ENCODE data around the gene MICALL1. TPM values are rescaled to one million over a fixed set of nuclear protein-coding genes. Genes with fewer than 3 reads are reported as not detected.

MICALL1 gene
- total and polyA plus RNA-seq, 2 of the 4 experiments (the other 2 are of a cell fraction) = 12.4 to 22.3 TPM

DNA sequence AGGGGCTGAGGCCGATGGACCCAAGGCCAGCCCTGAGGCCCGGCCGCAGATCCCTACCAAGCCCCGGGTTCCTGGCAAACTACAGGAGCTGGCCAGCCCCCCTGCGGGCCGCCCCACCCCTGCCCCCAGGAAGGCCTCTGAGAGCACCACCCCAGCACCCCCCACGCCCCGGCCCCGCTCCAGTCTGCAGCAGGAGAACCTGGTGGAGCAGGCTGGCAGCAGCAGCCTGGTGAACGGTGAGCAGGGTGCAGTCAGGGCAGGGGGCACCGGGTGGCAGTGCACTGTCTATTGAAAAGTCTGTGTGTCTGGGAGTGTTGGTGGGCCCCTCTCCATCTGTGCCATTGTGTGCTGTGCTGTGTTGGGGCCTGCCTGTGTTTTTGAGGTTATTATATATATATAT lies 16.1 kb downstream of the MICALL1 start:
- Histone ChIP-seq H3K9me1 (ENCODE audit: insufficient read depth, low read length) (no peaks in the 10 kb centered on the region), H2AFZ (replicated peaks; ENCODE audit: low read length, poor library complexity) (no peak overlapping the region), H2BK20ac (ENCODE audit: low read depth, low read length) (no peak overlapping the region), H3K27ac (ENCODE audit: insufficient read depth, low read length) (no peak overlapping the region), H3K27me3 (ENCODE audit: control insufficient read depth, insufficient read depth, low read length) (no peaks in the 10 kb centered on the region), H4K8ac (ENCODE audit: low read depth in 2 of 2, low read length in 2 of 2) (no peak overlapping the region), H3K4ac (ENCODE audit: low read depth, low read length) (no peak overlapping the region), H4K91ac (ENCODE audit: insufficient read depth, low read depth, low read length) (no peak overlapping the region), H2BK15ac (ENCODE audit: low read depth, low read length) (no peak overlapping the region), H3K4me1 (ENCODE audit: control insufficient read depth, insufficient read depth, low read length) (no peaks in the 10 kb centered on the region), H2AK5ac (ENCODE audit: low read depth, low read length) (no peak overlapping the region), H3K9ac (ENCODE audit: low read depth, low read length) (no peak overlapping the region), H3K18ac (ENCODE audit: low read depth, low read length) (no peak overlapping the region), H2BK5ac (ENCODE audit: low read depth, low read length, poor library complexity, severe bottlenecking) (no peak overlapping the region), H3K79me1 (ENCODE audit: low read depth in 1 of 2, low read length in 2 of 2) (peaks cover 0 to 17% of the 10 kb centered on the region in 2 experiments; a peak in 3 of 4 replicates), H2BK120ac (ENCODE audit: low read depth, low read length) (no peak overlapping the region), H3K9me3 (ENCODE audit: control insufficient read depth, insufficient read depth, low read length) (no peaks in the 10 kb centered on the region), H4K5ac (ENCODE audit: low read depth, low read length) (no peak overlapping the region), H3K4me2 (ENCODE audit: low read depth, low read length) (no peak overlapping the region), H3K36me3 (ENCODE audit: control insufficient read depth, insufficient read depth, low read length) (peaks cover 61% of the 10 kb centered on the region), H3K14ac (replicated peaks; ENCODE audit: low read depth, low read length) (no peak overlapping the region), H3K56ac (ENCODE audit: extremely low read depth, insufficient read depth, low read length) (no peak overlapping the region), H2AK9ac (replicated peaks; ENCODE audit: low read depth, low read length, poor library complexity) (no peak overlapping the region), H4K20me1 (ENCODE audit: insufficient read depth, low read length) (peaks cover 9% of the 10 kb centered on the region), H3K23ac (ENCODE audit: low read depth, low read length) (no peak overlapping the region), H3K4me3 (ENCODE audit: insufficient read depth, low read depth, low read length) (no peak overlapping the region)
- ATAC-seq (ENCODE audit: low read depth) = no peak
- WGBS, 2 experiments (ENCODE audit: extremely low coverage in 2 of 2, insufficient read length in 1 of 2) = no CpG with 5 or more reads among the region's 11 CpGs
- intact Hi-C loops (cut with micrococcal nuclease) = no loop called here
- TF ChIP-seq RFX5 (IDR thresholded peaks at IDR 0.05; ENCODE audit: low read depth, low read length) (no peak), CEBPB (IDR thresholded peaks at IDR 0.05; ENCODE audit: low read depth, low read length) (no peak), SMC3 (IDR thresholded peaks at IDR 0.05; ENCODE audit: low read depth, low read length) (no peak), FOS (IDR thresholded peaks at IDR 0.05; ENCODE audit: low read depth, low read length) (no peak), RAD21 (IDR thresholded peaks at IDR 0.05; ENCODE audit: low read length) (no peak), POLR2A (IDR thresholded peaks at IDR 0.05; ENCODE audit: low read depth, low read length) (no peak), CHD1 (IDR thresholded peaks at IDR 0.05; ENCODE audit: low read depth, low read length) (no peak), MAFK (IDR thresholded peaks at IDR 0.05; ENCODE audit: low read depth, low read length) (no peak), BHLHE40 (IDR thresholded peaks at IDR 0.05; ENCODE audit: low read depth, low read length) (no peak), RCOR1 (IDR thresholded peaks at IDR 0.05; ENCODE audit: insufficient replicate concordance, low read length) (no peak), MAZ (IDR thresholded peaks at IDR 0.05; ENCODE audit: borderline replicate concordance, low read depth, low read length) (no peak), MXI1 (IDR thresholded peaks at IDR 0.05; ENCODE audit: borderline replicate concordance, low read depth, low read length) (no peak), NFE2L2 (IDR thresholded peaks at IDR 0.05; ENCODE audit: low read depth, low read length) (no peak)
- TF ChIP-seq, protein P1, sequence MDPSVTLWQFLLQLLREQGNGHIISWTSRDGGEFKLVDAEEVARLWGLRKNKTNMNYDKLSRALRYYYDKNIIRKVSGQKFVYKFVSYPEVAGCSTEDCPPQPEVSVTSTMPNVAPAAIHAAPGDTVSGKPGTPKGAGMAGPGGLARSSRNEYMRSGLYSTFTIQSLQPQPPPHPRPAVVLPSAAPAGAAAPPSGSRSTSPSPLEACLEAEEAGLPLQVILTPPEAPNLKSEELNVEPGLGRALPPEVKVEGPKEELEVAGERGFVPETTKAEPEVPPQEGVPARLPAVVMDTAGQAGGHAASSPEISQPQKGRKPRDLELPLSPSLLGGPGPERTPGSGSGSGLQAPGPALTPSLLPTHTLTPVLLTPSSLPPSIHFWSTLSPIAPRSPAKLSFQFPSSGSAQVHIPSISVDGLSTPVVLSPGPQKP (IDR thresholded peaks at IDR 0.05; ENCODE audit: borderline replicate concordance, low read depth, low read length) = no peak
- TF ChIP-seq, protein P2, sequence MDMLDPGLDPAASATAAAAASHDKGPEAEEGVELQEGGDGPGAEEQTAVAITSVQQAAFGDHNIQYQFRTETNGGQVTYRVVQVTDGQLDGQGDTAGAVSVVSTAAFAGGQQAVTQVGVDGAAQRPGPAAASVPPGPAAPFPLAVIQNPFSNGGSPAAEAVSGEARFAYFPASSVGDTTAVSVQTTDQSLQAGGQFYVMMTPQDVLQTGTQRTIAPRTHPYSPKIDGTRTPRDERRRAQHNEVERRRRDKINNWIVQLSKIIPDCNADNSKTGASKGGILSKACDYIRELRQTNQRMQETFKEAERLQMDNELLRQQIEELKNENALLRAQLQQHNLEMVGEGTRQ (IDR thresholded peaks at IDR 0.05; ENCODE audit: low read depth, low read length) = no peak
- TF ChIP-seq, protein P3, sequence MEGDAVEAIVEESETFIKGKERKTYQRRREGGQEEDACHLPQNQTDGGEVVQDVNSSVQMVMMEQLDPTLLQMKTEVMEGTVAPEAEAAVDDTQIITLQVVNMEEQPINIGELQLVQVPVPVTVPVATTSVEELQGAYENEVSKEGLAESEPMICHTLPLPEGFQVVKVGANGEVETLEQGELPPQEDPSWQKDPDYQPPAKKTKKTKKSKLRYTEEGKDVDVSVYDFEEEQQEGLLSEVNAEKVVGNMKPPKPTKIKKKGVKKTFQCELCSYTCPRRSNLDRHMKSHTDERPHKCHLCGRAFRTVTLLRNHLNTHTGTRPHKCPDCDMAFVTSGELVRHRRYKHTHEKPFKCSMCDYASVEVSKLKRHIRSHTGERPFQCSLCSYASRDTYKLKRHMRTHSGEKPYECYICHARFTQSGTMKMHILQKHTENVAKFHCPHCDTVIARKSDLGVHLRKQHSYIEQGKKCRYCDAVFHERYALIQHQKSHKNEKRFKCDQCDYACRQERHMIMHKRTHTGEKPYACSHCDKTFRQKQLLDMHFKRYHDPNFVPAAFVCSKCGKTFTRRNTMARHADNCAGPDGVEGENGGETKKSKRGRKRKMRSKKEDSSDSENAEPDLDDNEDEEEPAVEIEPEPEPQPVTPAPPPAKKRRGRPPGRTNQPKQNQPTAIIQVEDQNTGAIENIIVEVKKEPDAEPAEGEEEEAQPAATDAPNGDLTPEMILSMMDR (conservative IDR thresholded peaks at IDR 0.05; ENCODE audit: low read depth, low read length) = no peak
- DNase-seq = no peak
- BruUV-seq (replicated peaks) = no TSS peak
- dilution Hi-C loops (cut with HindIII; ENCODE audit: low sequenced_read_pairs, unreplicated experiment) = no loop called here
- in situ Hi-C loops (cut with MboI; ENCODE audit: low sequenced_read_pairs) = no loop called here
- CTCF ChIA-PET = no interaction called here
- POLR2A ChIA-PET (ENCODE audit: unreplicated experiment) = no interaction called here
